CD4-positive, alpha-beta T cell treated with Interleukin-15 for 4 hours (primary cell): ENCODE measurements around the gene PPM1H.

ENCODE experiments used
- DNase-seq: peaks from one replicate; pipeline ENCODE4 v3.0.0-alpha.2; 2020; ENCODE audit warnings: low spot score

The PPM1H gene

DNA sequence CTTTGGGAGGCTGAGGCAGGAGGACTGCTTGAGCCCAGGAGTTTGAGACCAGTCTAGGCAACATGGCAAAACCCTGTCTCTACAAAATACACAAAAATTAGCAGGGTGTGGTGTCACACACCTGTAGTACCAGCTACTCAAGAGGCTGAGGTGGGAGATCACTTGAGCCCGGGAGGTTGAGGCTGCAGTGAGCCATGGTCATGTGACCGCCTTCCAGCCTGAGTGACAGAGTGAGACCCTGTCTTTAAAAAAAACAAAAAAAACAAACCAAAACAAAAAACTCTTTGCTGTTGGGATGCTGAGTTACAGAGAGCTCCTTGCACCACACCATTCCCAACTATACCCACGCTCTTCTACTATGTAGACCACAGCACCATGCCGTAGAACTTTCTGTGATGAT, 221.2 kb downstream of the PPM1H start:
- no peak for DNase-seq

DNA sequence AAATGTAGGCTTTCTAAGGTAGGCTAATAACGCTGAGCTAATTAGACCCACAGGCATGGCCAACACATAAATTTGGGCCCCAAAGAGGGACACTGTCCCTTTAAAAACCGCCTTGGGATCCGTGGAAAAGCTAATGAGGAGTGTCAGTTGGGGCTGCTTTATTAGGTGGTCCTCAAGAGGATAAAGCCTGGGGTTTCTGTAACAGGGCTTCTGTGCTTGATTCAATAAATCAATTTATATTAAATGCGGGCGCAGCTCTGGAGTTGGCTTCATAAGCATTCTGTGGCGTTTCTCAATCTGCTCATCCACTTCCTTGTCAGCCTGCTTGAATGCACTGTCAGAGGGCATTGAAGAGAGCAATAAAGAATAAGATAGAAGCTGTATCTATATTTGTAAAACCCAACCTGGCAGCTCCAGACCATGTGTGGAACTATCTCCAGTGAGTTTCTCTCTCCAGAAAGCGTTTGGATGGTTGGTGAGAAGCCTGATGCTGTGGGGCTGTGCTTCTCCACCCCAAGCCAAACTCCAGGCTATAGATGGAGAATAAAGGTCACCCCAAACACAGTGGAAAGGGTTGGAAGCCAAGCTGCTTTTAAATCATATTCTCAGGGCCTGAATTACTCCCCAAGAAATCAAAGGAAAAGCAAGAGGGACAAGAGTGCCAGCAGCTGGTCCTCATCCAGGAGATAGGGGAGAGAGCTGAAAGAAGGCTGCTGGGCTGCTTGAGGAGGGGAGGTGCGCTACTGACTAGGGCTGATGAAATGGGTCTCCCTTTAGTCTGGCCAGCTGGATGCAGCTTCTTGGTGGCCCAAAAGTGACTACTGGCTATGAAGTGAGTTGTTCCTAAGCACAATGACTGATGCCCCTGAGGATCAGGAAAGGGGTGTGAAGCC, 222.0 kb downstream of the PPM1H start:
- no peak for DNase-seq

DNA sequence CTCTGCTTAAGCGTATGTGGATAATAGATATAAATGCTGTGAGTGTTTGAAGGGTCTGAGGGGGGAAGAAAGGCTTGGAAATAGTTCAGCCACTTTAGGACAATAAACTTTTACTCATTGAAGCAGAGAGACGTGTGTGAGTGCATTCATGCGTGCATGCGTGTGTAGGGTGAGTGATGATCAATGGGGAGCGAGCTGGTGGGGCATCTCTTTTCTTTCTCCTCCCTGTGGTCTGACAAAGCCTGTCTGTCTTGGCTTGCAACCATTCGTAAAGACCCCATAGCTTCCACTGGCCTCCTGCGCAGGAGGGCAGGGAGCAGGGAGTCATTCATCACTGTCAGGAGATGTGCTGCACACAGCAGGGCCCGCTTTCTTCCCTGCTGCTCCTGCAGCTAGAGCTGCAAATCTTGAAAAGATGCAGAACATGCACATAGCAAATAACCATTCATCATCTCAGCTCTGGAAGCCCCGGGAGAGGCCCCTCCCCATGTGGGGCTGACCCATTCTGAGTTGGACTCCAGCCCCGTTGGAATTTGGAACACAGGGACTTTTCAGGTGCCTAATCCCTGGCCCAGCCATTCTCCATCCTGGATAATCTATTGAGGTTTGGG, 223.2 kb downstream of the PPM1H start:
- no peak for DNase-seq

- DNase-seq: no peak
Observed at GRCh38 chr12:62709311-62709710, 225.6 kb downstream of the PPM1H start.

DNA sequence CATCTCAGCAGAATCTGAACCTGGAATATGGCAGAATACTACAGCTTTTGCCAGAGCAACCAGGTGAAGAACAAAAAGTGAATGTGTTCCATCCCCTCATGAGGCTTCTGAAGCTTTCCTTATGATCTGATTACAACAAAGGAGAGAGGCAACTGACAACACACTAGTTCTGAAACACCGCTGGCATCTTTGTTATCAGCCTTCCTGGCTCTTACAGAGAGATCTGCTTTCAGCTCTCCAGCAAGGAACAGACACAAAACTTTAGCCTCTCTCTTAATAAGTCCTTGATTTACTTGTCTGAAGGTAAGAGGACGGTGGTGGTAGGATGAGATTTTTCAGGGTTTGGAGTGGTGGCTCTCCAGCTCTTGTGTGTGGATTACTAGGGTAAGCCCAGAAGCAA, 227.0 kb downstream of the PPM1H start:
- DNase-seq: no peak

DNA sequence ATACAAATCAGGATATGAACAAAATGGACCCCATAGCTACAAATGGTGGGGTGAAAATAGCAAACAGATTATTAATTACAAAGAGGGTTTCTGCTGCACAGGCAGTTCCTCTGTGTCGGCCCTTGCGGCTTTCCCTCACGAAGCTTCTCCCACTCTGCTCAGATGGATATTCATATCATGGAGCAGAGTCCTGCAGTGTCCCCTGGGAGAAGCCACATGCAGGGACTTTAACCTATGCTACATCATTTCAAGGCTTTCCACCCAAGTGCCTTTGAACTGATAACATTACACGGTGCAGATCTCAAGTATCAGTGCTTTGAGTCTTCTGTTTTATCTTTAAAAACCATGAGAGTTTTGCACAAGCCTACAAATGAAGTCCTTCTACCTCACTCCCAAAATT, 229.1 kb downstream of the PPM1H start:
- no peak for DNase-seq

DNA sequence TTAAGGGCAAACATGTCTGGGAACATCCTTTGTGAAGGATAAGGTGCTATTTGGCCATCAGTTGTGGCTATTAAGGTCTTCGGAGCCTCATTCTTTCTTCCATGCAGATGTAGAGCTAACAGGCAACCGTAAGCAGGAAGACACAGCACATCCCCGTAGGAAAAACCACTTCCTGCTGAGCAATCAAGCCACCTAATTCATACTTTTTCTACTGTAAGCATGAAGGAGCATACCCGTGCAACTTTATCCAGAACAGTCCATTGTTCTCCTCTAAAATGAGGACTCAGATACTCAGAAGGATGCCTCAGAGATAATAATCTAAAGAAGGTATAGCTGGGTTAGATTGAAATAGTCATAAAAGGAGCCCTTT, 232.0 kb downstream of the PPM1H start:
- DNase-seq: no peak

DNA sequence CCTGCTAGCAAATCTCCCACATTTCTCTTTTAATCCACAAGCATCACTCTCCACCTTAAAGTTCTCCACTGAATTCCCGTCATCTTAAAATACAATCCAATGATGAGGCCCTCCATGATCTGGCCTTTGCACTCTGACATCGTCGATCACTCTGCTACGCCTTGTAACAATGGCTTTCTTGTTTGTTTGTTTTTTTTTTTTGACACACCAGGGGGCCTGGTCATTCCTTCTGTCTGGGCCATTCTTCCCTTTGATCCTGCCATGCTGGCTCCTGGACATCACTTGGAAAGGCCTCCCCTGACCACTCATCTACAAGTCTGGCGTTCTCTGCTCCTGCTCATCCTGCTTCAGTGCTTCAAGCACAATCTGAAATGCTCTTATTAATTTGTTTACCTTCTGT, 233.5 kb downstream of the PPM1H start:
- DNase-seq: no peak

- no peak for DNase-seq
Observed at GRCh38 chr12:62700091-62700880, 234.7 kb downstream of the PPM1H start.

GRCh38 chr12:62698701-62699101, 236.2 kb downstream of the PPM1H start:
- no peak for DNase-seq

DNA sequence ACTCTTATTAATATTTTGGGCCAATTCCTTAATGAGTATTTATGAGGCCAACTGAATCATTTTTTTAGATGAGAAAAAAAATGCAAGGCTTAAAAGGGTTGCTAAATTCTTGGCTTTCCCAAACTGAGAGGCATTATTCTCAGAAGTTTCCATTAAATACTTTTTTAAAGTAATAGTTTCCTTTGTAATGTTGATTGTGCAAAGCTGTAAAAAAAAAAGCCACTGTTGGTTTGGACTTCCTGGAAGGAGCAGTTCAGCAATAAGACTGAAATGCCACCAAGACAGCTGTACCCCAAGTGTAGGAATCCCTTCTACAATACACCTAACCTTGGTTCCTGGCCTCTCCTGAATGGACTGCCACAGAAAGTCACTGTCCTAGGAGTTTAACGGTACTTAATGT, 237.1 kb downstream of the PPM1H start:
- DNase-seq: no peak

DNA sequence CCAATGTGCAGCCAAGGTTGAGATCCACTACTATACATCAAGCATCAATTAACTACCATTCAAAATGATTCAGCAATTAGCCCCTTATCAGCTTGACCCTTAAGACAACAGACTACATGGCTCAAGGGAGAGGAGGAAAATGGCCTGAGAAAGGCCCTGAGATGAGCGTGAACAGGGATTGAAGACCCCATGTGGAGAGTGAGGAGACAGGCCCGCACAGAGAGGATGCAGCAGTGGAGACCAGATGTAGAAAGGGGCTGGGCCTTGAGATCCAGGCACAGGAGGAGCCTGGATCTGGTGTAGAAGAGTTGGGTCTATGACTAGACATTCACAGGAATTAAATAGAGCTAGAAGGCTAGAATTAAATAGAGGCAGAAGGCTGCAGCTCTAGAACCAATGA, 239.3 kb downstream of the PPM1H start:
- no peak for DNase-seq

- DNase-seq: no peak
Observed at GRCh38 chr12:62694632-62695031, 240.3 kb downstream of the PPM1H start.

DNA sequence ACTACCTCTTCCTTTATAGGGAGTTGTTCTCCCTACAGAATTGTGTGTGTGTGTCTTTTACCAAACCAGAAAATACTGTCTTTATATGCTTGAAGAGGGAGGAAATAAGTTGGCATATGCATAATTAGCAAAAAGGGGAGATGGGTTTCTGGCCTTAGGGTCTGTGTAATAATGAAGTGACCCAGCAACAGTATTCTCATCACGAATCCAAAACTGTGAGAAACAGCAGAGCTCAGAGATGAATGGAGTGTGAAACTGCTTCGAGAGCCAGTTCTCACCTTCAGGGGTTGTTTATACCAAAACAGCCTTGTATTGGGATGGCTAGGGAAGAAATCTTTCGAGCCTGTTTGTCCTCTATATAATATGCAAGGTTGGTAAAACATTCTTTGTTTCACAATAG, 240.8 kb downstream of the PPM1H start:
- DNase-seq: no peak

DNA sequence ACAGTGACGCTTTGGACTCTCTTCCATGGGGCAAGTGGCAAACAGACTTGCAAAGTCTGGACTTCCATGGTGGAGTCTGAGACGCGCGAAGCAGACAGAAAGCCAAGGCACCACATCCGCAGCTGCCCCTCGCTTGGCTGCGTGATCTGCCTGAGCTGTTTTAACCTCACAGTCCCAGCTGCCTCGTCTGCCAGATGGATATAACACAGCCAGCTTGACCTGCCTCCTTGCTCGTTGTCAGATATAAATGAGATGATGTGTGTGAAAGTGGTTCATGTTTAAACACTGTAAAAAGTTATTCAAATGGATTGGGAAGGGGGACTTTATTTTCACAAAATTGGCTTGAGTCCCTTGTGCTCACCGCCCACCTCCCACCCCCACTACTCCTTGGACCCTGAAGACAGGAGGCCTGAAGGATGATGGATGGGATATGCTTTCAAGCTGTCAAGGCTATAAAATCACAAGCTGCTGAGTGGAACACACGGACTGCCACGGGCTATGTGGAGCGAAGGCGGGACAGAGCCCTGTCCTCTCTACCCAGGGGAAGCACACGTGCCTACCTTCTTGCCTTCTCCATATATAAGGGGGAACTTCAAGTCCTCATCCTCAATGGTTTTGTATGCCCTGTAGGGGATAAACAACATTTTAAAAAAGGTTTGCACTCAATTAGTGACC, 241.4 kb downstream of the PPM1H start:
- no peak for DNase-seq

DNA sequence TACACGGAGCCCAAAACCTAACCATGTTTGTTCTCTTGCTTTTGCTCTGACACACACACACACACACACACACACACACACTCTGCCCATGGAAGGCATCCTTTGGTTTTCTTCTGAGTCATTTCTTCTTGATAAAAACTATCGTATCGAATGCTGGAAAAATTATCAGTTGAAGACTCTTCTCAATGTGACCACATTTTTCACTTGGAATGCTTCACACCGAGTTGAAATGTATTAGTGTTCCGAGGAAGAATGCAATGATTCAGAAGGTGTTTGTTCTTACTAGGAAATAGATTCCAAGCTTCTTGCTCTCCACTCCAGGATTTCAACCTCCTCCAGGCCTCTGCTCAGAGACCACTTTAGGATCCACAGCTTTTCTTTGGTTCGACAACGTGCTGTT, 242.1 kb downstream of the PPM1H start:
- DNase-seq: no peak

GRCh38 chr12:62691309-62691708, 243.6 kb downstream of the PPM1H start:
- no peak for DNase-seq

GRCh38 chr12:62689042-62689839, 245.7 kb downstream of the PPM1H start:
- DNase-seq: no peak

GRCh38 chr12:62686938-62687337, 248.0 kb downstream of the PPM1H start:
- DNase-seq: no peak

- DNase-seq: no peak
Observed at GRCh38 chr12:62684570-62685295, 250.2 kb downstream of the PPM1H start.
